ENCODE measurements around the gene EIF4E.
"Not testable (repeated sequence)": the region's sequence is repeated elsewhere in the genome, so short reads cannot be mapped to it uniquely, and the experiment has no call there.

The EIF4E gene

GRCh38 chr4:98873059-98873458, 55.9 kb downstream of the EIF4E start:
- no peak for DNase-seq (ENCODE audit: low read depth)
- H3K4me3 ChIP-seq (ENCODE audit: low read depth, low read length): no peak overlapping the region
- TF ChIP-seq, protein P1, sequence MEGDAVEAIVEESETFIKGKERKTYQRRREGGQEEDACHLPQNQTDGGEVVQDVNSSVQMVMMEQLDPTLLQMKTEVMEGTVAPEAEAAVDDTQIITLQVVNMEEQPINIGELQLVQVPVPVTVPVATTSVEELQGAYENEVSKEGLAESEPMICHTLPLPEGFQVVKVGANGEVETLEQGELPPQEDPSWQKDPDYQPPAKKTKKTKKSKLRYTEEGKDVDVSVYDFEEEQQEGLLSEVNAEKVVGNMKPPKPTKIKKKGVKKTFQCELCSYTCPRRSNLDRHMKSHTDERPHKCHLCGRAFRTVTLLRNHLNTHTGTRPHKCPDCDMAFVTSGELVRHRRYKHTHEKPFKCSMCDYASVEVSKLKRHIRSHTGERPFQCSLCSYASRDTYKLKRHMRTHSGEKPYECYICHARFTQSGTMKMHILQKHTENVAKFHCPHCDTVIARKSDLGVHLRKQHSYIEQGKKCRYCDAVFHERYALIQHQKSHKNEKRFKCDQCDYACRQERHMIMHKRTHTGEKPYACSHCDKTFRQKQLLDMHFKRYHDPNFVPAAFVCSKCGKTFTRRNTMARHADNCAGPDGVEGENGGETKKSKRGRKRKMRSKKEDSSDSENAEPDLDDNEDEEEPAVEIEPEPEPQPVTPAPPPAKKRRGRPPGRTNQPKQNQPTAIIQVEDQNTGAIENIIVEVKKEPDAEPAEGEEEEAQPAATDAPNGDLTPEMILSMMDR (IDR thresholded peaks at IDR 0.05; ENCODE audit: control insufficient read depth, extremely low read depth, insufficient read depth): no peak

GRCh38 chr4:98872120-98872906, 56.6 kb downstream of the EIF4E start:
- DNase-seq (ENCODE audit: low read depth); H3K4me3 ChIP-seq (ENCODE audit: low read depth, low read length): not testable (repeated sequence)

DNA sequence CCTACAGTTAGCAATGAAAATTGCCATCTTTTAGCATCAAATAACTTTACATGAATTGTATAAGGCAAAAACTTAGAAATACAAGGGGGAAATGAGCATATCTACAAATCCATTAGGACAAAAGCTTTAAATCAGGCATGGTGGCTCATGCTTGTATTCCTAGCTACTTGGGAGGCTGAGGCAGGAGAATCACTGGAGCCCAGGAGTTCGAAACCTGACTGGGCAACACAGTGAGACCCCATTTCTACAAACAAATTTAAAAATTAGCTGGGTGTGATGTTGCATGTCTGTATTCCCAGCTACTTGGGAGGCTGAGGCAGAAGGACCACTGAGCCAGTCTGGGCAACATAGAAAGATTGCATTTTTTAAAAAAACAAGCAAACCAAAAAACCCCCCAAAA, 61.3 kb downstream of the EIF4E start:
- no peak for DNase-seq (ENCODE audit: low read depth)
- TF ChIP-seq, protein P1 (IDR thresholded peaks at IDR 0.05; ENCODE audit: control insufficient read depth, extremely low read depth, insufficient read depth): no peak
- no peak overlapping the region for H3K4me3 ChIP-seq (ENCODE audit: low read depth, low read length)

DNA sequence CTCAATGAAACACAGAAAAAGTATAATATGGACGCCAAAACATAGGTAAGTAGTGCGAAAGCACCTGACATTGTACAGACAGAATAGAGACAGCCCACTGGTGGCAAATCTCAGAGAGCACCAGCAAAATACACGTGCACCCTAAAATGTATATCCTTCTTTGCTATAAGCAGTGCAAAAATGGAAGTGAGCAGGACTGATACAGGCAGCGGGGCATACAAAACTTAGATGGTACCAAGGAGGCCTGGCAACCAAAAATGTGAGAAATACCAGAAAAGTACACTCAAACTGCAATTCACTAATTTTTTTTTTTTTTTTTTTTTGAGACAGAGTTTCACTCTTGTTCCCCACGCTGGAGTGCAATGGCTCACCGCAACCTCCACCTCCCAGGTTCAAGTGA, 63.9 kb downstream of the EIF4E start:
- DNase-seq (ENCODE audit: low read depth): no peak
- H3K4me3 ChIP-seq (ENCODE audit: low read depth, low read length): no peak overlapping the region
- TF ChIP-seq, protein P1 (IDR thresholded peaks at IDR 0.05; ENCODE audit: control insufficient read depth, extremely low read depth, insufficient read depth): no peak

DNA sequence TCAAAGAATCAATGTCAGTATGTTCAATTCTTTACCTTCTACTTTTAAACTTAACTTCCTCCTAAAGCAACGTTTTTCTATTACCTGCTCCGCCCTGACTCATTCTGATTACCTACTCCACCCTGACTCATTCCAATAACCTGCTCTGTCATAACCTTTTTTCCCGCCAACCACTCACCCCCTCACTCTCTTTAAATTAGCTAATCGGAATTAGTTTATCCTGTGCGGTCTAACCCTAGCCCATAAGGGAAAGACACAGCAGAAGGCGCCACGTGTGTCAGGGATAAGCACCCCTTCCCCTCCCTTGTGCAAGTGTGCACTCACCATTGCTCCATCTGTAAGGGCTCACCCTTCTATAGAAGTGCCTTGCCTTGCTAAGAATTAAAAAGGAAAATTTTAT, 64.4 kb downstream of the EIF4E start:
- no peak for DNase-seq (ENCODE audit: low read depth)
- TF ChIP-seq, protein P1 (IDR thresholded peaks at IDR 0.05; ENCODE audit: control insufficient read depth, extremely low read depth, insufficient read depth): no peak
- no peak overlapping the region for H3K4me3 ChIP-seq (ENCODE audit: low read depth, low read length)

DNA sequence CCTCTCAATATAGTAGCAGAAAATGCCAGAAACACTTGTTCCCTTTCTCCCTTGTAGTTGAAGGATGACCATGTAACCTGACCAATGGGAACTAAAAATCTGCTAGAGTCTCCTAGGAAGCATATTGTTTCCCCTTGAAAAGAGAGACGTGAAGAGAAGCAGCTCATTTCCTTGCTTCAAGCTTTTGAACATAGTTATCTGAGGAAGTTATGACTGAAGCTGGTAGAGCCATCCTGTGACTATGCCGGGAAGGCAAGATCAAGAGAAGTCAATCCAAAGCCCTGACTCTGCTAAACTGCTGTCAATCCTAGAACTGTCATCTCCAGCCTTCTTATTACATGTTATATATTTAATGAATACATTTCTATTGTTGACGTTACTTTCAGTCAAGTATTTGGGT, 66.6 kb downstream of the EIF4E start:
- no peak for DNase-seq (ENCODE audit: low read depth)
- TF ChIP-seq, protein P1 (IDR thresholded peaks at IDR 0.05; ENCODE audit: control insufficient read depth, extremely low read depth, insufficient read depth): no peak

DNA sequence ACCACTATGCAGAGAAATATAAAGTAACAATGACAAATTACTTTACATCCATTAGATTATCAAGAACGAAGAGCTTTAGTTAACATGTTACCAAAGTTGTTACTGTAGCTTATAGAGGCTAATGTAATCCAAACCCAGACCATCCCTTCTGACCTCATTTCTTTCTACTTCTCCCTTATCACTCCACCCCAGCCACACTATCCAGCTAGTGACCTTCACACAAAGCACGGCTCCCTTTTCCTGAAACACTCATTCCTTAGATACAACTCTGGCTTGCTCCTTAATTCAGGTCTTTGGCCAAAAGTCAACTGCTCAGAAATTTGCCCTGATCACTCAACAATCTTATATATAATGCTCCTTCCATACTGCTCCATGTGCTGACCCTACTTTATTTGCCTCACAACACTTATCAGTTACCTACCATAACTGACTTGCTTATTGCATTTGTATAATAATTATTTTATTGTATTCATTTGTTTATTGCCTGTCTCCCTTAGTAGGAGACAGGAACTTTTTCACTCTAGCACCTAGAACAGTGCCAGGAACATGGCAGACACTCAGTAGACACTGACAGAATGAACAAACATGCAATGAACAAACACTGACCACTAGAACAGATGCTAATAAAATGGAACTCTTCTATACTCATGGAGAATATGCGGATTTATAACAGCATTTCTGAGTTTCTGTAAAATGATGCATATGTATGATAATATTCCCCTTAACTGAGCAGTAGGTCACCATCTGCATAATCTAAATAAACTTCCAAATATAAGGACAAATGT, 67.6 kb downstream of the EIF4E start:
- no peak overlapping the region for H3K4me3 ChIP-seq (ENCODE audit: low read depth, low read length)
- TF ChIP-seq, protein P1 (IDR thresholded peaks at IDR 0.05; ENCODE audit: control insufficient read depth, extremely low read depth, insufficient read depth): no peak
- peak; percentile 65 for DNase-seq (ENCODE audit: low read depth)

More for the DNA sequence above, 66.6 kb downstream of the EIF4E start:
- H3K4me3 ChIP-seq (ENCODE audit: low read depth, low read length): no peak overlapping the region

Data from LNCaP clone FGC (cell line).